Activated CD8-positive, alpha-beta T cell treated with anti-CD3 and anti-CD28 coated beads, Interleukin-2, amount 10 ng/mL, durations not matched to agents 7 days and 5 days (primary cell): ENCODE measurements around the gene NSRP1. TPM values are rescaled to one million over a fixed set of nuclear protein-coding genes. Genes with fewer than 3 reads are reported as not detected.

Source experiments
- ATAC-seq: fragments of 150-1000 bp; cut with Tn5 transposase; one replicate; pipeline ENCODE4 v1.10.0; 2021; ENCODE audit warnings: moderate library complexity
- CTCF ChIA-PET: fragments of 350-600 bp; sonication (Branson Sonifier 250); formaldehyde crosslinking; loops from one replicate; lab custom pipeline; 2021; ENCODE audit warnings: antibody characterized with exemption; lab: Charles Lee
- POLR2A ChIA-PET: fragments of 350-600 bp; sonication (Branson Sonifier 250); formaldehyde crosslinking; loops from one replicate; lab custom pipeline; 2021; ENCODE audit warnings: antibody characterized with exemption; lab: Charles Lee
- DNase-seq: peaks from one replicate; pipeline ENCODE4 v3.0.0-alpha.2; 2020
- H3K27ac Mint-ChIP-seq: one replicate; pipeline ENCODE4 v1.8.0; 2021; ENCODE audit warnings: mild to moderate bottlenecking, mixed read lengths
- H3K27me3 Mint-ChIP-seq: one replicate; pipeline ENCODE4 v1.8.0; 2021; ENCODE audit warnings: low read depth, mixed read lengths
- H3K36me3 Mint-ChIP-seq: one replicate; pipeline ENCODE4 v1.8.0; 2021; ENCODE audit warnings: low read depth, mixed read lengths
- H3K4me1 Mint-ChIP-seq: one replicate; pipeline ENCODE4 v1.8.0; 2021; ENCODE audit warnings: low read depth, mixed read lengths
- H3K4me3 Mint-ChIP-seq: one replicate; pipeline ENCODE4 v1.8.0; 2021; ENCODE audit warnings: mild to moderate bottlenecking, mixed read lengths
- H3K9me3 Mint-ChIP-seq: one replicate; pipeline ENCODE4 v1.8.0; 2022; ENCODE audit warnings: mixed read lengths; ENCODE audit not compliant: insufficient read depth
- microRNA-seq: library from miRNA; unstranded; fragments of <30 nt; microRNA quantifications from one replicate; pipeline ENCODE4 v1.2.0, GENCODE V29; 2022
- total RNA-seq, 2 experiments: library from RNA; stranded (reverse); gene quantifications; one replicate each; pipeline ENCODE4 v1.2.3, GENCODE V29; 2021

The NSRP1 gene
- total RNA-seq, 2 experiments from 2014 or later = 19.6 to 21.3 TPM

GRCh38 chr17:30234296-30234695 lies 117.7 kb downstream of the NSRP1 start:
- Mint-ChIP-seq H3K27me3 (peaks cover 69% of the 10 kb centered on the region), H3K4me3 (no peak overlapping the region), H3K9me3 (no peaks in the 10 kb centered on the region), H3K27ac (no peak overlapping the region), H3K4me1 (peaks cover 30% of the 10 kb centered on the region), H3K36me3 (no peaks in the 10 kb centered on the region)
- POLR2A ChIA-PET = no interaction called here
- DNase-seq = no peak
- CTCF ChIA-PET = interaction anchor here (0.8 to 3.0 kb wide), 7 partner anchors 14 to 300 kb away, joined by 3 to 17 read pairs (median 3); partner anchors contain the start of gene TMIGD1
- ATAC-seq = no peak

GRCh38 chr17:30234964-30235363 lies 118.3 kb downstream of the NSRP1 start:
- H3K27me3 Mint-ChIP-seq = peaks cover 72% of the 10 kb centered on the region
- ChIA-PET POLR2A (no interaction called here), CTCF (interaction anchor here (0.8 to 3.0 kb wide), 7 partner anchors 15 to 300 kb away, joined by 3 to 17 read pairs (median 5); partner anchors contain the start of gene TMIGD1)
- DNase-seq (no peak), ATAC-seq (peak; percentile 43)
- H3K4me3 Mint-ChIP-seq = peak overlapping the region; percentile 53
- H3K36me3 Mint-ChIP-seq = no peaks in the 10 kb centered on the region
- peaks cover 31% of the 10 kb centered on the region for H3K4me1 Mint-ChIP-seq
- H3K9me3 Mint-ChIP-seq = no peaks in the 10 kb centered on the region
- H3K27ac Mint-ChIP-seq = no peak overlapping the region

GRCh38 chr17:30235386-30236296 lies 119.0 kb downstream of the NSRP1 start, which contains the start of gene SLC6A4:
TSS of gene SLC6A4 (minus strand) at chr17:30235697. CDS start at chr17:30221958, 13,739 bp downstream.
- no peaks in the 10 kb centered on the region for H3K9me3 Mint-ChIP-seq
- no peaks in the 10 kb centered on the region for H3K36me3 Mint-ChIP-seq
- DNase-seq (no peak), ATAC-seq (peak; percentile 52)
- peak within 1 kb of the TSS; percentile 68 for H3K4me3 Mint-ChIP-seq
- POLR2A ChIA-PET = no interaction called here
- peaks cover 67% of the 10 kb centered on the region for H3K27me3 Mint-ChIP-seq
- peaks cover 31% of the 10 kb centered on the region for H3K4me1 Mint-ChIP-seq
- no peak within 1 kb of the TSS for H3K27ac Mint-ChIP-seq
- CTCF ChIA-PET = interaction anchor here (0.8 to 3.0 kb wide), 10 partner anchors 10 to 140 kb away, joined by 3 to 17 read pairs (median 4); partner anchors contain the start of gene TMIGD1

Small RNAs within 50 kb of the gene (microRNA-seq; reads per million reads assigned to microRNA genes)
- gene MIR423 = not detected

Other genes starting within 250 kb of the NSRP1 start
- gene SSH2, start 186.6 kb upstream of the NSRP1 start, total RNA-seq = 10 to 100 TPM; 73.5 to 79.6 TPM
- gene EFCAB5, start 175.2 kb upstream of the NSRP1 start, total RNA-seq = 1 to 10 TPM; 1.3 to 1.6 TPM
- gene SLC6A4, start 118.9 kb downstream of the NSRP1 start, total RNA-seq = under 1 TPM in 1 of 2 experiments, not detected in 1; 0.10 TPM
- gene BLMH, start 175.1 kb downstream of the NSRP1 start, total RNA-seq = 10 to 100 TPM; 57.9 to 61.1 TPM
- not detected for gene TMIGD1, start 217.2 kb downstream of the NSRP1 start, total RNA-seq